GM23248 (cell line): Measurements from ENCODE around the gene KAT2B. TPM values are rescaled to one million over a fixed set of nuclear protein-coding genes. Genes with fewer than 3 reads are reported as not detected.

Source experiments
- DNase-seq: peaks from one replicate; pipeline ENCODE4 v3.0.0-alpha.2; 2015
- H2AFZ ChIP-seq: fragments of 200-600 bp; sonication (generic); 2 replicates; pipeline ENCODE4 v1.6.1; 2016; ENCODE audit warnings: antibody characterized with exemption
- H3F3A ChIP-seq: fragments of 200-600 bp; sonication (generic); 2 replicates; pipeline ENCODE4 v1.6.1; 2016; ENCODE audit warnings: mild to moderate bottlenecking, antibody characterized with exemption, mixed run types; ENCODE audit not compliant: insufficient read depth
- H3K27ac ChIP-seq: fragments of 200-600 bp; sonication (generic); 2 replicates; pipeline ENCODE4 v1.5.1; 2016; ENCODE audit warnings: mild to moderate bottlenecking
- H3K27me3 ChIP-seq: fragments of 200-600 bp; sonication (generic); replicated peaks from 2 replicates; pipeline ENCODE4 v1.6.1; 2016; ENCODE audit warnings: mild to moderate bottlenecking; ENCODE audit not compliant: insufficient read depth
- H3K36me3 ChIP-seq: fragments of 200-600 bp; sonication (generic); 2 replicates; pipeline ENCODE4 v1.6.1; 2016; ENCODE audit warnings: low read depth, mild to moderate bottlenecking
- H3K4me1 ChIP-seq: fragments of 200-600 bp; sonication (generic); 2 replicates; pipeline ENCODE4 v1.6.1; 2016; ENCODE audit warnings: mild to moderate bottlenecking; ENCODE audit not compliant: insufficient read depth
- H3K4me2 ChIP-seq: fragments of 200-600 bp; sonication (generic); one replicate; pipeline ENCODE4 v1.6.1; 2016; ENCODE audit warnings: mild to moderate bottlenecking; ENCODE audit not compliant: unreplicated experiment
- H3K4me3 ChIP-seq: fragments of 200-600 bp; sonication (generic); 2 replicates; pipeline ENCODE4 v1.5.1; 2016; ENCODE audit warnings: mild to moderate bottlenecking
- H3K79me2 ChIP-seq: fragments of 200-600 bp; sonication (generic); 2 replicates; pipeline ENCODE4 v1.6.1; 2016; ENCODE audit warnings: mild to moderate bottlenecking; ENCODE audit not compliant: insufficient read depth
- H3K9ac ChIP-seq: fragments of 200-600 bp; sonication (generic); 2 replicates; pipeline ENCODE4 v1.6.1; 2016; ENCODE audit warnings: mild to moderate bottlenecking
- H3K9me2 ChIP-seq: fragments of 200-600 bp; sonication (generic); 2 replicates; pipeline ENCODE4 v1.6.1; 2016; ENCODE audit warnings: mixed run types, mild to moderate bottlenecking, moderate library complexity; ENCODE audit not compliant: insufficient read depth
- H3K9me3 ChIP-seq: fragments of 200-600 bp; sonication (generic); one replicate; pipeline ENCODE4 v1.6.1; 2017; ENCODE audit warnings: low read depth
- H4K20me1 ChIP-seq: fragments of 200-600 bp; sonication (generic); 2 replicates; pipeline ENCODE4 v1.6.0; 2016; ENCODE audit not compliant: insufficient read depth
- EZH2 ChIP-seq: fragments of 200-600 bp; sonication (generic); IDR thresholded peaks from 2 replicates; pipeline ENCODE4 v1.6.1; 2018; ENCODE audit warnings: antibody characterized with exemption, mild to moderate bottlenecking; ENCODE audit not compliant: insufficient read depth, poor library complexity, severe bottlenecking
- EZH2phosphoT487 ChIP-seq: fragments of 200-600 bp; sonication (generic); IDR thresholded peaks from 2 replicates; pipeline ENCODE4 v1.6.1; 2018; ENCODE audit warnings: antibody characterized with exemption, moderate library complexity, mild to moderate bottlenecking, low read depth; ENCODE audit not compliant: insufficient read depth
- WGBS, 2 experiments: methylation state at CpG; one replicate each; pipeline ENCODE4 v1.1.6; 2015 to 2017; ENCODE audit warnings: low lambda C conversion rate in 2 of 2, low coverage in 1 of 2; ENCODE audit errors: missing lambda C conversion rate in 2 of 2; 5-methylcytosine and 5-hydroxymethylcytosine counted together
- in situ Hi-C: fragments of 300-500 bp; cut with MboI; formaldehyde crosslinking; loops from 2 replicates; pipeline ENCODE4 v1.15.0; 2020
- polyA plus RNA-seq: library from polyadenylated mRNA; unstranded; fragments of >200 nt; fragmentation: Nextera tagmentation; extraction: Ambion mirVana; gene quantifications from 2 replicates; pipeline ENCODE4 v1.2.1, GENCODE V29; 2016
- total RNA-seq: library from RNA; depleted of rRNA; stranded (reverse); fragments of >200 nt; shearing (Covaris generic); gene quantifications from 2 replicates; pipeline ENCODE4 v1.2.3, GENCODE V29; 2014

KAT2B gene
- total and polyA plus RNA-seq, 2 experiments from 2014 or later: 1.5 to 13.5 TPM

- 84 to 94% methylated on average over 6 of the region's 6 CpGs for WGBS, 2 experiments
- no peak for TF ChIP-seq EZH2
- no peak for TF ChIP-seq EZH2phosphoT487
- H3K27ac ChIP-seq: no peak overlapping the region
Measured at GRCh38 chr3:20099060-20099459, 58.8 kb downstream of the KAT2B start.

GRCh38 chr3:20100151-20100550 is 59.9 kb downstream of the KAT2B start:
- H3K9me3 ChIP-seq: no peaks in the 10 kb centered on the region
- no peak overlapping the region for H3K4me3 ChIP-seq
- no peak overlapping the region for H3K4me2 ChIP-seq
- H3K27me3 ChIP-seq: no peaks in the 10 kb centered on the region
- DNase-seq: no peak
- H3K36me3 ChIP-seq: no peaks in the 10 kb centered on the region
- no peaks in the 10 kb centered on the region; the same call in 1 of the 2 replicates for H4K20me1 ChIP-seq
- in situ Hi-C loops: no loop called here
- H3K79me2 ChIP-seq: no peaks in the 10 kb centered on the region
- no peak overlapping the region for H2AFZ ChIP-seq
- H3K27ac ChIP-seq: no peak overlapping the region
- 88 to 94% methylated on average over 1 of the region's 1 CpG for WGBS, 2 experiments
- no peaks in the 10 kb centered on the region for H3F3A ChIP-seq
- TF ChIP-seq EZH2phosphoT487 (no peak), EZH2 (no peak)
- no peak overlapping the region for H3K9ac ChIP-seq
- H3K4me1 ChIP-seq: no peaks in the 10 kb centered on the region
- H3K9me2 ChIP-seq: no peaks in the 10 kb centered on the region

More at GRCh38 chr3:20099060-20099459, 58.8 kb downstream of the KAT2B start:
- Histone ChIP-seq H3K4me1 (no peaks in the 10 kb centered on the region), H3K79me2 (no peaks in the 10 kb centered on the region), H3K4me2 (no peak overlapping the region), H3K9me2 (0 out of 2 replicates have a peak, but pooled peaks cover under 1% of the 10 kb centered on the region), H3K36me3 (no peaks in the 10 kb centered on the region), H3K4me3 (no peak overlapping the region), H3F3A (no peaks in the 10 kb centered on the region), H2AFZ (no peak overlapping the region), H3K9me3 (no peaks in the 10 kb centered on the region), H4K20me1 (no peaks in the 10 kb centered on the region; the same call in 1 of the 2 replicates), H3K27me3 (no peaks in the 10 kb centered on the region), H3K9ac (no peak overlapping the region)
- no peak for DNase-seq
- in situ Hi-C loops: no loop called here

GRCh38 chr3:20101041-20101440 is 60.8 kb downstream of the KAT2B start:
- TF ChIP-seq EZH2: no peak
- H3K36me3 ChIP-seq: no peaks in the 10 kb centered on the region
- no peaks in the 10 kb centered on the region for H3K9me3 ChIP-seq
- H4K20me1 ChIP-seq: no peaks in the 10 kb centered on the region; the same call in 1 of the 2 replicates
- H2AFZ ChIP-seq: no peak overlapping the region
- no peaks in the 10 kb centered on the region for H3K9me2 ChIP-seq
- H3K4me1 ChIP-seq: no peaks in the 10 kb centered on the region
- no peak overlapping the region for H3K27ac ChIP-seq
- no peak overlapping the region for H3K4me3 ChIP-seq
- WGBS, 2 experiments: 90 to 93% methylated on average over 5 of the region's 5 CpGs
- no peak overlapping the region for H3K4me2 ChIP-seq
- H3K9ac ChIP-seq: no peak overlapping the region
- DNase-seq: no peak
- H3K27me3 ChIP-seq: no peaks in the 10 kb centered on the region
- in situ Hi-C loops: no loop called here
- no peaks in the 10 kb centered on the region for H3F3A ChIP-seq
- H3K79me2 ChIP-seq: no peaks in the 10 kb centered on the region

- Histone ChIP-seq H3K27ac (no peak overlapping the region), H3K9ac (no peak overlapping the region), H3K36me3 (no peaks in the 10 kb centered on the region), H3K4me1 (no peaks in the 10 kb centered on the region), H3K4me2 (no peak overlapping the region), H3K27me3 (no peaks in the 10 kb centered on the region), H3K9me2 (no peaks in the 10 kb centered on the region), H4K20me1 (no peaks in the 10 kb centered on the region), H3K9me3 (no peaks in the 10 kb centered on the region), H3F3A (no peaks in the 10 kb centered on the region), H3K4me3 (no peak overlapping the region), H2AFZ (no peak overlapping the region), H3K79me2 (no peaks in the 10 kb centered on the region)
- no peak for DNase-seq
- no peak for TF ChIP-seq EZH2
- TF ChIP-seq EZH2phosphoT487: no peak
- in situ Hi-C loops: no loop called here
- 93 to 96% methylated on average over 1 of the region's 1 CpG for WGBS, 2 experiments
Measured at GRCh38 chr3:20103731-20104130, 63.5 kb downstream of the KAT2B start.

GRCh38 chr3:20104167-20104661 is 64.0 kb downstream of the KAT2B start:
- H3K9me3 ChIP-seq: no peaks in the 10 kb centered on the region
- no peaks in the 10 kb centered on the region for H3K27me3 ChIP-seq
- no peaks in the 10 kb centered on the region for H4K20me1 ChIP-seq
- in situ Hi-C loops: no loop called here
- no peaks in the 10 kb centered on the region for H3K9me2 ChIP-seq
- 87 to 89% methylated on average over 5 of the region's 5 CpGs for WGBS, 2 experiments
- TF ChIP-seq EZH2 (no peak), EZH2phosphoT487 (no peak)
- H3K9ac ChIP-seq: no peak overlapping the region
- H3K79me2 ChIP-seq: no peaks in the 10 kb centered on the region
- H3K36me3 ChIP-seq: no peaks in the 10 kb centered on the region
- no peaks in the 10 kb centered on the region for H3F3A ChIP-seq
- H3K4me3 ChIP-seq: no peak overlapping the region
- DNase-seq: no peak
- H3K4me2 ChIP-seq: no peak overlapping the region
- H3K4me1 ChIP-seq: no peaks in the 10 kb centered on the region
- H3K27ac ChIP-seq: no peak overlapping the region
- no peak overlapping the region for H2AFZ ChIP-seq
